Thoracic aorta (tissue), 2 donors: ENCODE measurements around the gene SLC9A7. TPM values are rescaled to one million over a fixed set of nuclear protein-coding genes. Genes with fewer than 3 reads are reported as not detected.

Experiments
- ATAC-seq: fragments of 150-250 bp; one replicate; pipeline ENCODE4 v1.8.0; 2017; ENCODE audit warnings: low read depth; ENCODE audit not compliant: insufficient number of reproducible peaks, low FRiP score
- DNase-seq: peaks from one replicate; pipeline ENCODE4 v3.0.0-alpha.2; 2020; ENCODE audit warnings: low spot score
- H3K27ac ChIP-seq, 2 donors: fragments of 200-600 bp; sonication (generic); 1 replicate in 1 of 2; 2 replicates in 1 of 2; pipeline ENCODE4 v1.5.1; 2016; ENCODE audit warnings: mild to moderate bottlenecking in 2 of 2, moderate library complexity in 2 of 2
- H3K27me3 ChIP-seq: fragments of 200-600 bp; sonication (generic); replicated peaks from 2 replicates; pipeline ENCODE4 v1.6.0; 2016; ENCODE audit warnings: mild to moderate bottlenecking; ENCODE audit not compliant: insufficient read depth
- H3K36me3 ChIP-seq: fragments of 200-600 bp; sonication (generic); one replicate; pipeline ENCODE4 v1.5.1; 2016
- H3K4me1 ChIP-seq, 2 donors: fragments of 200-600 bp; sonication (generic); 1 replicate in 1 of 2; 2 replicates in 1 of 2; pipeline versions ENCODE4 v1.5.1 to v1.6.0; 2016; ENCODE audit warnings: low read depth in 2 of 2, mild to moderate bottlenecking in 1 of 2; ENCODE audit not compliant: control insufficient read depth in 1 of 2
- H3K4me3 ChIP-seq: fragments of 200-600 bp; sonication (generic); 2 replicates; pipeline ENCODE4 v1.5.1; 2016; ENCODE audit warnings: mild to moderate bottlenecking
- H3K9me3 ChIP-seq: fragments of 200-600 bp; sonication (generic); 2 replicates; pipeline ENCODE4 v1.5.1; 2016
- total RNA-seq, 2 donors: library from RNA; depleted of rRNA; stranded (reverse); fragments of >200 nt; gene quantifications; one replicate each; pipeline versions ENCODE4 v1.1.0 to v1.2.3, GENCODE V29; 2016
- TF ChIP-seq, protein P1 (sequence below): fragments of 200-600 bp; sonication (generic); IDR thresholded peaks from one replicate; pipeline ENCODE4 v1.5.1; 2019; ENCODE audit warnings: antibody characterized with exemption

SLC9A7 gene
- total RNA-seq, 2 donors from 2014 or later = 6.7 to 12.2 TPM

DNA sequence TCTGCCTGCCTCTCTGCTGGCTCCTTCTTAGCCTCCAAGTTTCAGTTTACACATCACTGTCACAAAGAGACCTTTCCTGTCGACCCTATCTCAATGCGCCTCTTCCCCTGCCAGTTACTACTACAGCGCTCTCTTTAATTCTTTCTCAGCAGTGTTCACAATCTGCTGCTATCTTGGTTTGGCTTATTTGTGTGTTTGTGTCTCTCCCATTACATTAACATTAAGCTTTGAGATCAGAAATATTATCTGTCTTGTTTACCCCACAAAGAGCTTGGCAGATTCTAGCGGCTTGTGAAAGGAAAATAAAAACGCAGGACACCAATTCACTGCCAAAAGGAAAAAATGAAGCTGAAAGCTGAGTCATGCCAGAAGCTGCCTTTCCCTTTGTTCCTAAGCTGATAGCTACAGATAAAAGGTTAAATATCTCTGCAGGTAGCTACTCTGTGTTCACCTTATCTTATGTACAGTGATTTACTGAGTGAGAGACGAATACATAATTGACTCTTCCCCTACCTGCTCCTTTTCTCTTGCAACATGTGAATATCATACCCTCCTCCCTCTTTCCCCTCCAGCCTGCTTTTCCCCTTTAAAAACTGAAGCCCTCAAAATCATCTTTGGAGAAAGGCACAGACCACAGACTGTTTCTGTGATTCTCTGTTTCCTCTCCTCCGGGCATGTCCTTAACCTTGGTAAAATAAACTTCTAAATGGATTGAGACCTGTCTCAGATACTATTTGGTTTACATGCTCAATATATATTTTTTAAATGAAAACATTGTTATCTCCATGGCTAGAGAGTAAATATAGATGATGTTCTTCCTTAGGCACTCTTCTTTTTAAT, 19.3 kb upstream of the SLC9A7 start:
- H3K9me3 ChIP-seq = no peaks in the 10 kb centered on the region
- no peak overlapping the region for H3K27ac ChIP-seq
- ATAC-seq (no peak), DNase-seq (no peak)
- no peak overlapping the region for H3K4me3 ChIP-seq
- H3K4me1 ChIP-seq = no peaks in the 10 kb centered on the region
- TF ChIP-seq, protein P1, sequence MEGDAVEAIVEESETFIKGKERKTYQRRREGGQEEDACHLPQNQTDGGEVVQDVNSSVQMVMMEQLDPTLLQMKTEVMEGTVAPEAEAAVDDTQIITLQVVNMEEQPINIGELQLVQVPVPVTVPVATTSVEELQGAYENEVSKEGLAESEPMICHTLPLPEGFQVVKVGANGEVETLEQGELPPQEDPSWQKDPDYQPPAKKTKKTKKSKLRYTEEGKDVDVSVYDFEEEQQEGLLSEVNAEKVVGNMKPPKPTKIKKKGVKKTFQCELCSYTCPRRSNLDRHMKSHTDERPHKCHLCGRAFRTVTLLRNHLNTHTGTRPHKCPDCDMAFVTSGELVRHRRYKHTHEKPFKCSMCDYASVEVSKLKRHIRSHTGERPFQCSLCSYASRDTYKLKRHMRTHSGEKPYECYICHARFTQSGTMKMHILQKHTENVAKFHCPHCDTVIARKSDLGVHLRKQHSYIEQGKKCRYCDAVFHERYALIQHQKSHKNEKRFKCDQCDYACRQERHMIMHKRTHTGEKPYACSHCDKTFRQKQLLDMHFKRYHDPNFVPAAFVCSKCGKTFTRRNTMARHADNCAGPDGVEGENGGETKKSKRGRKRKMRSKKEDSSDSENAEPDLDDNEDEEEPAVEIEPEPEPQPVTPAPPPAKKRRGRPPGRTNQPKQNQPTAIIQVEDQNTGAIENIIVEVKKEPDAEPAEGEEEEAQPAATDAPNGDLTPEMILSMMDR = no peak
- H3K27me3 ChIP-seq = no peaks in the 10 kb centered on the region
- H3K36me3 ChIP-seq = no peaks in the 10 kb centered on the region

DNA sequence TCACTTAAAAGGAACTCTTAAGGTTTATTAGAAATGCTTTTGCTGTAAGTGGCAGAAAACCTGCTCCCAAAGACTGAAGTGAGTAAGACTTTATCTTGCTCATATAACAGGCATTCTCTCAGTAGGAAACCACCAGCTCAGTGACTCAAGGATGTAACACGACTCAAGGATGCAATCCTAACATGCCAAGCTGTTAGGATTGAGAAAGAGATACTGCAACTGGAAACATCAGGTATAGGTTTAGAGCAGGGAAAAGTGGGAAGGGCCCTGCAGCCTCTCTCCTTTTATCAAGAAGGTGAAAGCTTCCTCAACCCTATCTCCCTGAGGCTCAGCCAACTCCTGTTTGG, 11.9 kb upstream of the SLC9A7 start:
- ATAC-seq = no peak
- TF ChIP-seq, protein P1 = no peak

DNA sequence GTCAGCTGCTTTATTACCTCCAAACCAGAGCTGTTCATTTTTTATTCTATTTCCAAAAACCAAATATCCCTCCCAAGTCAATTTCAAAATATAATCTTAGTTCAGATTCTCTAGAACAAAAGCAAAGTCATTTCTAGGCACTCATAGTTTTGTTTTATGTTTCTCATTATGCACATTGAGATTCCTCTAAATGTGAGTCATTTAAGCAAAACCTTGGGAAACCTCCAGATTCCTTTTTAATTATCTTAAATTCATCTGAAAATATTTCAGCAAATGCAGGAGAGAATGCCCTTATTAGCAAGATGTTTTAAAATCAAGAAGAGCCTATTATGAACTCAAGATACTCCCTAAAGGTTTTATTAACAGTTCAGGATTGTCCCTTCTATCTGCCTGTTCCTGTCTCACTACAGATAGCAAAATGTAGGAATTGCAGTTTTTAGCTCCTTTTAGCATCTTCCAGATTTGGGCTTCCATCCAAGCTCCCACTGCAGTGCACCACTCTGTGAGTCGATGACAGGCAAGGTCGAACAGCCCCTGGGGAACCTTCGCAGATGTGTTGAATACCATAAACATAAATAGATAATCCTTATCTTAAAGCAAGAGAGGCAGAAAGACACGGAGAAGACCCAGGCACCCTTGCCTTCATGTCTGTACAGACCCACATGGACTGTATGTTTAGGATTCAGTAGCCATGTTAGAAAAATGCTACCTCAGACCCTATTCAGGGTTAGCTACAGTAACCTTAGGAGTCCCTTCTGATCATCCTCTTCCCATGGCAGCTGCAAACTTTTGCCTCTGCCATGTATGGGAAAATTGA, 11.3 kb upstream of the SLC9A7 start:
- Histone ChIP-seq H3K4me1 (no peaks in the 10 kb centered on the region), H3K27me3 (no peaks in the 10 kb centered on the region), H3K9me3 (no peaks in the 10 kb centered on the region), H3K27ac (no peak overlapping the region), H3K36me3 (no peaks in the 10 kb centered on the region), H3K4me3 (no peak overlapping the region)
- TF ChIP-seq, protein P1 = no peak
- ATAC-seq = no peak
- no peak for DNase-seq

More for the DNA sequence above, 11.9 kb upstream of the SLC9A7 start:
- H3K27me3 ChIP-seq = no peaks in the 10 kb centered on the region
- DNase-seq = no peak
- no peaks in the 10 kb centered on the region for H3K4me1 ChIP-seq
- H3K27ac ChIP-seq = no peak overlapping the region
- H3K9me3 ChIP-seq = no peaks in the 10 kb centered on the region
- H3K36me3 ChIP-seq = no peaks in the 10 kb centered on the region
- no peak overlapping the region for H3K4me3 ChIP-seq

DNA sequence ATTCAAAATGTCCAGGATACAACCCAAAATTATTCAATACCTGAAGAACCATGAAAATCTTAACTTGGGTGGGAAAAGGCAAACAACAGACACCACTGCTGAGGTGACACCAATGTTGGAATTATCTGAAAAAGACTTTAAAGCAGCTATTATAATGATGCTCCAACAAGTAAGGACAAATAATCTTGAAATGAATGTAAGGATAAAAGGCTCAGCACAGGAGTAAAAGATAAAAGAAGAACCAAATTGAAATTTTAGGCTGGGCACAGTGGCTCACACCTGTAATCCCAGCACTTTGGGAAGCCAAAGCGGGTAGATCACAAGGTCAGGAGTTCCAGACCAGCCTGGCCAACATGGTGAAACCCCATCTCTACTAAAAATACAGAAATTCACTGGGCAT, 4.0 kb upstream of the SLC9A7 start:
- DNase-seq (no peak), ATAC-seq (no peak)
- Histone ChIP-seq H3K4me1 (peaks cover 0 to 6% of the 10 kb centered on the region in 2 donors), H3K36me3 (no peaks in the 10 kb centered on the region), H3K27me3 (no peaks in the 10 kb centered on the region), H3K27ac (no peak overlapping the region), H3K9me3 (no peaks in the 10 kb centered on the region), H3K4me3 (no peak overlapping the region)
- TF ChIP-seq, protein P1 = no peak

DNA sequence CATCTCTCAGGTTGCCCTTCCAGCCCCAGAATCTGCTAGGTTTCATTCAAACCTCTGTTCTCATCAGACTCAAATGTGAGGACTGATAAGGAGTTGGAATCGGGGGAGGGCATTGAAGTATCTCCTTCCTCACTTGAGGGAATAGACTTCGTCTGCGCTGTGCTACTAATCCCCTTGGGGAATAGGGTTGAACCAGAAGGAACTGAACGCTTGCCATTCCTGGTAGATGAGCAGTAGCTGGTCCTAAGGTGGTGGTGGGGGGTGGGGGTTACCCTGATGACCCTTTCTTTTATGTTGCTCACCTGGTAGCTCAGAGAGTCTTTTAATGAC, 692 bp upstream of the SLC9A7 start:
- no peaks in the 10 kb centered on the region for H3K9me3 ChIP-seq
- no peak for ATAC-seq
- H3K27me3 ChIP-seq = no peaks in the 10 kb centered on the region
- H3K4me1 ChIP-seq = peaks cover 0 to 6% of the 10 kb centered on the region in 2 donors
- DNase-seq = no peak
- H3K4me3 ChIP-seq = peak overlapping the region; percentile 71
- TF ChIP-seq, protein P1 = no peak
- H3K36me3 ChIP-seq = no peaks in the 10 kb centered on the region
- H3K27ac ChIP-seq = no peak overlapping the region
